GM21737 (cell line): ENCODE measurements around the gene ANAPC10.
"Not testable (repeated sequence)": the region's sequence is repeated elsewhere in the genome, so short reads cannot be mapped to it uniquely, and the experiment has no call there.

Experiments used
- ATAC-seq: cut with Tn5 transposase; IDR thresholded peaks from one replicate; pipeline ENCODE4 v1.9.1; 2021; ENCODE audit warnings: mild to moderate bottlenecking, moderate library complexity; ENCODE audit not compliant: unreplicated experiment

Gene ANAPC10

DNA sequence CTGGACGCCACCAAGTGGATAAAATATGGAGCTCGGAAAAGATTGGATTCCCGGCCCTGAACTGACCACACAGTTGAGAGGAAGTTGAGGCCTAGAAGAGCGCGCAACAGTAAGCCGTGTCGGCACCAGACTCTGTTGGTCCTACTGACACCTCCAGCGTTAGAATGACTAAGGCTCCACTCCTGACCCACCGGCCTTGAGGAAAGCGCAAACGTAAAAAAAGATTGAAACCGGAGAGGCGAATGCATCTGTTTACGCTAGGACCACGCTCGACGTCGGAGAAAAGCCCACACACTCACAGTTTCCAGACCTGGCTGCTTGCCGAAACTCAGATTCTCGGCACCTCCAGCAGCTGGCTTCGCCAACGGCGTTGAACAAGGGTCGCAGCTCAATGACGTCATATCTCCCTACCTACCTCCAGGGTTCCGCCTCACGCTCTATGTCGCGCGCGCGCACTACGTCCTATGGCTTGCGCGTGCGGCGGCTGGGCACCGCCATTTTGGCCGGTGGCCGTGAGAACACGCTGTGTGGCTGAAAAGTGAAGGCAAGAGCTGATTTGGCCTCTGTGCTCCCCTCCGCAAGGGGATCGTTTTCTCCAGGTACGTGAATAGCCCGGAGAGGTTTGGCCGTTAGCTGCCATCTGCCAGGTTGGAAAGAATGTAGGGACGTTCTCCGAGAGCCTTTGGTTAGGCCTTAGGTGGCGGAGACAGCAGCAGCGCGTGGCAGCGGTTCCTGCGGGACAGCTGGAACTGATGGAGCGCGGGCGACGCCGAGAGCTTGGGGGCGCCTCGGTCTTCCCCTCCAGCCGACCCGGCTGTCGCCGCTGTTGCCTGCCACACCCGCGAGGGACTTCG is at the start of gene ANAPC10, which contains the start of gene ABCE1:
ANAPC10 (minus strand) TSS at position 376 of the 854 bp plus-strand sequence. CDS start 2,097 bp downstream, outside the sequence.
ABCE1 (plus strand) TSS at position 491 of the 854 bp plus-strand sequence. CDS start 6,102 bp downstream, outside the sequence.
- peak; percentile 78 for ATAC-seq

DNA sequence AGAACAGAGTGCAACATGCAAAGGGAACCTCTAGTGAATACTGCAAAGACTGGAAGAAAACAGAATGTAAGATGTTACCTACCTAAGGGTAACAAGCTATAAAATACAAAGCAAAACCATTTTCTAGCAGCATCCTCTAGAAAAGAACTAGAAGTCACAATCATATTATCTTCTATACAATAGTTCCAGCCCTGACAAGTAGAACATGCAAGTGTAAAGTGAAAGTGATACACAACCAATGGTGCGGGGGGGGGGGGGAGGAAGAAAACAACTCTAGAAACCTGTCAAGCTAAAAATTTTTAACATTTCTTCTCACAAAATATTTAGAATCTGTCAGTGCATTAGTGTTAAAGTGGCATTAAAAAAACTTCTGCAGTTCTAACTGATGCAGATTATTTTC is 38.2 kb upstream of the ANAPC10 start:
- ATAC-seq: not testable (repeated sequence)

DNA sequence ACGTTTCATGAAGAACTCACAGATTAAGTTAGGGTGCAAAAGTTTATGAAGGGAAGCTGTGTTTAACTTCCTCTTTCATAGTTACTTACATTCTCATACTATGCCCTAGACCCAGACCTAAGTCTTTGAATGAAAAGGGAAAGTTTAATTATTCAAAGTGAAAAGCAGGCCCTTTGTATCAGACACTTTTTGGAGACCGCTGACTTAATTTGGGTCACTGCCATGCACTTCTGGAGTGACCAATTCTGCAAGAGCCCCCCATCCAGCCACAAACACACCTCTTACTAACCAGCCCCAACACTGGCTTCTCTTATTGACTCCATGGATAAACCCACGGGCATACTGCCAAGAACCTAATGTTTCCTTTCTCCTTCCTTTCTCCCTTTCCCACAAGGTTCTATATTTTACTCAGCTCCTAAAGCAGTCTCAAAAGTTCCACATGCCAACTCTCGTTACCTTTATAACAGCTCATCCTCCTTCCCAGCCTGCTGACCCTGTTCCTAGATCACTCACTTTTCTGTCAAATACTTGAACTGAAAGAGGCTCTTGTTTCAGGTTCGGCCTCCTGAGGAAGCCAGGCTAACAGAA is 34.6 kb upstream of the ANAPC10 start:
- peak; percentile 67 for ATAC-seq

DNA sequence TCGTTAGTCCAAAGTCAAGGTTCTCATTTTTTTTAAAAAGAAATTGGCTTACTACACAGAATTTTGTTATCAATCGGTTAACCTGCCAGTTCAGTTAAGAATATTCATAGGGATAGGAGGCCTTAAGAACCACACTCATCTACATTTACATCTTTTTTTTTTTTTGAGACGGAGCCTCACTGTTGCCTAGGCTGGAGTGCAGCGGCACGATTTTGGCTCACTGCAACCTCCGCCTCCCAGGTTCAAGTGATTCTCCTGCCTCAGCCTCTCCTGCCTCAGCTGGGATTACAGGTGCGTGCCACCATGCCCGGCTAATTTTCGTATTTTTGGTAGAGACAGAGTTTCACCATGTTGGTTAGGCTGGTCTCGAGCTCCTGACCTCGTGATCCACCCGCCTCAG is 33.9 kb upstream of the ANAPC10 start:
- no peak for ATAC-seq

- ATAC-seq: no peak
Measured at GRCh38 chr4:145130788-145131399, 32.9 kb upstream of the ANAPC10 start.

DNA sequence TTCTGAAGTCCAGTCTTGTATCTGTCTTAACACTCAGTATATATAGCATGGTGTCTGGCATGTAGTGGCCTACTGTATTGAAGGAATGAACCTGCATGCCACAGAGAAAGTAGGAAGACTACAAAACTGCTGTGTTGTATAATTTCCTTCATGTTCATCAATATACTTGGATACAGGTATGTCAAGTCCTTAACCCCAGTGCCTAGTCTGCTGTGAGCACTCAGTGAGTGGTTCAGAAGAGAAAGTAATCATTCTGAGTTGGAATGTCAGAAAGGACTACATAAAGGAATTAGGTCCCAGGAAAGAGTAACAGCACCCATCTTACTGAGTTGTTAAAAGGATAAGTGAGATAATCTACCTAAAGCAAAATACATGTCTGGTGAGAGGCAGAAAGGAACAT is 32.1 kb upstream of the ANAPC10 start:
- no peak for ATAC-seq

- ATAC-seq: no peak
Measured at GRCh38 chr4:145125396-145125795, 27.4 kb upstream of the ANAPC10 start.

DNA sequence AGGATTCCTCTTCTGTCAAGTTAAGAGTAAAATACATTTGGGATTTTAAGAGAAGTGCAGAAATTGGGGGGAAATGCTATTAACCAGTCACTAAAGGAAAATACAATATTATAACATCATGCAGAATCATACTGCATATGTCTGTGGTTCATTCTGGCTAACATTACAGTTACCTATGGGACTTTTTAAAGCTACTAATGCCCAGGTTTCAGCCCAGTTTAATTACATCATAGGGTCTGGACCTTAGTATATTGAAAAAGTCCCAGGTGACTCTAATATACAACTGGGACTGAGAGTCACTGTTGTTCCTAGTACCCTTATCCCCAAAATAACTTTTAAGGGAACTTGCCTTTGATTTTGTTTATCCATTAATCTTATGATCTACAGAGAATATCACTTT is 10.1 kb upstream of the ANAPC10 start:
- ATAC-seq: no peak

DNA sequence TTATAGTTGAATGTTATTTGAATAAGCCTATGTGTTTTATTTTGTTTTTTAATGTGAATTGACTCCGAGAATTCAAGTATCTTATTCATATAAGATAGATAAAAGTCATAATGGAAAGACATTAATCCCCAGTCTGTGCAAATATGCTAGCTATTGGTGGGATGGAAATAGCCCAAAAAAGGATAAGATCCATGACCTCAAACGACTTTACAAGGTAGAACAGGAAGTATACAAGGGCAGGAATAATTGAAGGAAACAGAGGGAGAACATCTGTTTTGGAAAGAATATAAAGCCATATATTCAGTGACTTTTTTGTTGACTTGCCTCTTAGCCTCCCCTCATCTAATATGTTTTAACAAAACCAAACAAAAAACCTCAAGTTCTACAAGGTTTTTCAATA is 9.1 kb upstream of the ANAPC10 start:
- ATAC-seq: no peak

GRCh38 chr4:145103496-145103895 is 5.5 kb upstream of the ANAPC10 start:
- no peak for ATAC-seq

DNA sequence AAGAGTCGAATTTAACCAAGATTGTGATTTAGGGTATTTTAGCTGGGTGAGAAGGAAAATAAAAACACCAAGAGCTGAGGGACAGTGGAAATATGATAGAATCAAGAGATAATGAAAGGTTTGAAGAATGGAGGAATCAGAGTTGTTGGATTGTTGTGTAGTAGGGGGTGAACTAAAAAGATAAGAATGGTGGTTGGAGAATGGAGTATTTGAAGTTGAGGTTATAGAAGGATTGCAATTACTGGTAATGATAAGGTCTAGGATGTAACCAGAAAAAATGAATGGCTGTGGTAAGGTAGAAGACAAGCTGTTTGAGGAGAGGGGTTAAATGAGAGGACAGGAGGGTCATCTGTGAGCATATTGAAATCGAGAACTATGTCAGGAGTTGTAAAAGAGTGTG is 4.6 kb upstream of the ANAPC10 start:
- ATAC-seq: no peak

DNA sequence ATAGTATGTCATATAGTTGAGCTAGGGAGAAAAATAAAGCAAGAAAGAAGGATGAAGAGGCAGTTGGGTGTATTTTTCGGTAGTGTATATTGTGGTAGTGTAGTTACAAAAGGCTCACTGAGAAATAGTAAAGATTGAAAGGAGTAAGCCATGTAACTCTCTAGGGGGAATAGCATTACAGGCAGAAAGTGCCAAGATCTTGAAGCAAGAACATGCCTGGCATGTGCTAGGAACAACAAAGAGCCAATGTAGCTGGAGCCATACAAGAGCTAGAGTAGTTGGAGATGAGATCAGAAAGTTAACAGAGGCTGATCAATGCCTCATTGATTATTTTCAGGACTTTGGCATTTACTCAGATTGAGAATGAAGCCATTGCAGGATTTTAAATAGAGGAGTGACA is 3.1 kb upstream of the ANAPC10 start:
- no peak for ATAC-seq

GRCh38 chr4:145099653-145100052 is 1.7 kb upstream of the ANAPC10 start:
- no peak for ATAC-seq

- ATAC-seq: peak; percentile 13
Measured at GRCh38 chr4:145098675-145099037, 660 bp upstream of the ANAPC10 start.

- no peak for ATAC-seq
Measured at GRCh38 chr4:145097331-145097820, 620 bp downstream of the ANAPC10 start.

DNA sequence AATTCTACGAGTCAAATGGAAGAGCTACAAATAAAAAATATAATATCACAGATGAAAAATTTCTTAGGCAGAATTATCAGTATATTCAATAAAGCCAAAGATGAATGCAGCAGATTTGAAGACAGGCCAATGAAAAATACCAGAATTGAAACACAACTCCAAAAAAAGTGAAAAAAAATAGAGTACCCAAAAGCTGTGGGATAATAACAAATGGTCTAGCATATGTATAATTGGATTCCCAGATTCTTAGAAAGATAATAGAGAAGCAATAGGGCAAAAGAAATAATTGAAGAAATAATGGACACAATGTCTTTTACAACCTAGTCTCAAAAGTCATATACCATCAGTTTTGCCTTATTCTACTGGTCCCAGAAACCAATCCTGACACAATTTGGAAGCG is 4.4 kb downstream of the ANAPC10 start:
- no peak for ATAC-seq

DNA sequence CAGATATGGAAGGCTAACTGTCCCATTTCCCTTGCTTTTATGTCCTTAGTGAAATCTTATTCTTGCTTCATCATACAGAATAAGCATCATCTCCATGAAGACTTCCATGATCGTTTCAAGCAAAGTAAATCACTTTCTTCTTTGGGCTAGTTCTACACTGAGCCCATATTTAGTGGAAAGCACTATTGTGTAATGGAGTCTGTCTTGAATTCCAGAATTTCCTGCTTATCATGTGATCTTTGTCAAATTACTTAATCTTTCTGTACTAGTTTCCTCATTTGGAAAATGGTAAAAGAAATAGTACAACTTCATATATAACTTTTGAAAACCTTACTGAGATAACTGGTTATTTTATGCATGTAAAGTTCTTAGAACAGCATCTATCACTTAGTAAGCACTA is 7.6 kb downstream of the ANAPC10 start:
- ATAC-seq: no peak

- no peak for ATAC-seq
Measured at GRCh38 chr4:145083891-145084605, 13.9 kb downstream of the ANAPC10 start.

DNA sequence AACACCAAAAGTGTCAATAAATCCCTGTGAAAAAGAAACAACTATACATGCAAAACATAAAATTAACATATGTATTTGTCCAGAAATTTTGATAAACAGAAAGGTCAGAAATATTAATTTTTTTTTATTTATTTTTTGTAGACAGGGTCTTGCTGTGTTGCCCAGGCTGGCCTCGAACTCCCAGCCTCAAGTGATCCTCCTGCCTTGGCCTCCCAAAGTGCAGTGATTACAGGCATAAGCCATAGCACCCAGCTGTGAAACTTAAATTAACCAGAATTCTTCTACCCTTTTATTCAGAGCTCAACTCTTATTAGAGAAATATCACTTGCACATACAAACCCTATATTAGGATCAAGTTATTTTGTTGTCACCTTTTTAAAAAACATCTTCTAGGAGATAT is 16.2 kb downstream of the ANAPC10 start:
- ATAC-seq: no peak

- ATAC-seq: no peak
Measured at GRCh38 chr4:145076469-145076855, 21.5 kb downstream of the ANAPC10 start.
